Activated CD4-positive, alpha-beta T cell treated with anti-CD3 and anti-CD28 coated beads, Interleukin-2, amount 50 U/mL, for 4 hours (primary cell): Measurements from ENCODE around the gene MAU2.

Experiments
- DNase-seq, 2 experiments: peaks; one replicate each; pipeline ENCODE4 v3.0.0-alpha.2; 2020

Gene MAU2

DNA sequence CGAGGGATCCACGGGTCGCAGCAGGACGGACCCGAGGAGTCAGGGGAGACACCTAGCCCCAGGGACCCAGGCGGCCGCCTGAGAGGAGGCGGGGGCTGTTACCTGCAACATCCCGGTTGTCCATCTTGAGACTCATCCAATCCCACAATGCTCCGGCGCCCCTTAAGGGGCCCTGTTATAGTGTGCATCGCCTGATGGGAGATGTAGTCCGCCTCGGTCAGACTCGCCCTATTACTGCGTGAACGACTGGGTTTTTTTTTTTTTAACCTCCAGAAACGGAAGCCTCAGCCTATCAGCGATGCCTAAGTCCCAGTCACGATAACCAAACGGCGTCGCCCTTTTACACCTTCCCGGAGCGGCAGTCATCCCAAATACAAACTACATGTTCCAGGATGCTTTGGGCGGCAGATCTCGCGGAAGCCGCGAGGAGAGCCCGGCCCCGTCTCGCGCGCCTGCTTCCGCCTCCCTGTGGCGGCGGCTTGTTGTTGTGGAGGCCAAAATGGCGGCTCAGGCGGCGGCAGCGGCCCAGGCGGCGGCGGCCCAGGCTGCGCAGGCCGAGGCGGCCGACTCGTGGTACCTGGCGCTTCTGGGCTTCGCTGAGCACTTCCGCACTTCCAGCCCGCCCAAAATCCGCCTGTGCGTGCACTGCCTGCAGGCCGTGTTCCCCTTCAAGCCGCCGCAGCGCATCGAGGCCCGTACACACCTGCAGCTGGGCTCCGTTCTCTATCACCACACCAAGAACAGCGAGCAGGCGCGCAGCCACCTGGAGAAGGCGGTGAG, at the start of gene MAU2, which contains the start of gene SUGP1:
Gene MAU2, plus strand, starts transcription at position 469 of the 780 bp plus-strand sequence. Its CDS starts 31 bp downstream, at position 500.
Gene SUGP1, minus strand, starts transcription at position 149 of the 780 bp plus-strand sequence. Its CDS starts 13 bp downstream, at position 136.
- DNase-seq: peak; percentile 85 to 86

GRCh38 chr19:19271828-19272599, 48.6 kb upstream of the MAU2 start:
- no peak for DNase-seq

GRCh38 chr19:19274146-19274545, 46.5 kb upstream of the MAU2 start:
- DNase-seq: no peak

- DNase-seq: no peak
Observed at GRCh38 chr19:19274716-19275565, 45.7 kb upstream of the MAU2 start.

DNA sequence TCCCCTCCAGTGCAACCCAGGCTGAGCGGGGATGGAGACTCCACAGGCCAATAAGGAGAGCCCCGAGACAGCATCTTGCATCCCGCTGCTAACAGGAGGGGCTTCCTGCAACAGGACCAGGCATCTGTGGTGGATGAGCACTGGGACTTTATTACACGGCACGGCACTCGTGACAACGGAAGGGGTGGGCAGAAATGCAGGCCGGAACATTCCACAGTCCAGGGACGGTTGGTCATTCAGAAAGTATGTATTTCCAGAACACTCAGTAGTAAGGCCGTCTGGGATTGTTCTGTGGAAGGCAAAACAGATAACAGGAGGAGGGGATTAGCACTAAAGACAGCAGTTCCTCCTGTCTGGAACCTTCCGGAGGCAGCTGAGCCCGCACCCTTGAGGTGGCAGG, 44.2 kb upstream of the MAU2 start:
- DNase-seq: no peak

DNA sequence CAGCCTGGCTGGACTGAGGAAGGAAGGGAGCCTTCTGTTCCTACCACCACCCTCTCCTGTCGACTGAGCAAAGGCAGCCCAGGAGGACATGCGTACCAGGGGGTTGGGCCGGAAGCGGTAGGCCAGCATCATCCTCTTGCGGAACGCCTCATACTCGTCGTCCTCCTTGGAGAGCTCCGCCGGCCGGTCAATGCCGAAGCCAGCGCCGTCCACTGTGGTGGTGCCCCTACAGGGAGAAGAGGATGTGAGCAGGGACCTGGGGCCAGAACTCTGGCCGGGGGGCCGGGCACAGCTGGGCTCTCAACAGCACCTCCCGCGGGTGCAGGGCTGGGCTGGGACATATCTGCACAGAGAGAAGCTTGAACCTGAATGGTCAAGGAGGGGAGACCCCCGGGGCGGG, 43.8 kb upstream of the MAU2 start:
- no peak for DNase-seq

- no peak for DNase-seq
Observed at GRCh38 chr19:19278315-19278714, 42.3 kb upstream of the MAU2 start.

DNA sequence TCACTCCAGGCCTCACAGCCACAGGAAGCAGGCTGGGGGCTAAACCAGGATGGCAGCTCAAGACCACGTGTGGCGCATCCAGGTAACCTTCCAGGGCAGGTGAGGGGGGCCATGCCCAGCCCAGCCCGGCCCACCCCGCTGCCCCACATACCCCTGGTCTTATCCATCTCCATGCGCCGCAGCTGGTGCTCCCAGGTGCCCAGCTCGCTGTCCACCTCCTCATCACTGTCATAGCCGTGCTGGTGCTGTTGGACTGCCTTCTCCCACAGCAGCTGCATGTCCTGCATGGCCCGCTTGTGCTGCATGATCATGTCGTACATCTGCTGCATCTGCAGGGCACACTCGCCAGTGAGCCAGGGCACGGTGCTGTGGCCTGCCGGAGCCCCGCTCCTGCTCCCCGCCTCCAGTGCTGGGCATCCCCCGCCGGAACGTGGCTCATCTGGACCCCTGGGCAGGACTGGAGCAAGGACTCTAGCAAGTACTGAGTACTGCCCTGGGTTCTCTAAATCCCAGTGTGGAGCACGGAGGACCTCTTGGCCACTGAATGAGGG, 41.5 kb upstream of the MAU2 start:
- no peak for DNase-seq

- no peak for DNase-seq
Observed at GRCh38 chr19:19279853-19280252, 40.8 kb upstream of the MAU2 start.

- DNase-seq: no peak
Observed at GRCh38 chr19:19280561-19280960, 40.1 kb upstream of the MAU2 start.

DNA sequence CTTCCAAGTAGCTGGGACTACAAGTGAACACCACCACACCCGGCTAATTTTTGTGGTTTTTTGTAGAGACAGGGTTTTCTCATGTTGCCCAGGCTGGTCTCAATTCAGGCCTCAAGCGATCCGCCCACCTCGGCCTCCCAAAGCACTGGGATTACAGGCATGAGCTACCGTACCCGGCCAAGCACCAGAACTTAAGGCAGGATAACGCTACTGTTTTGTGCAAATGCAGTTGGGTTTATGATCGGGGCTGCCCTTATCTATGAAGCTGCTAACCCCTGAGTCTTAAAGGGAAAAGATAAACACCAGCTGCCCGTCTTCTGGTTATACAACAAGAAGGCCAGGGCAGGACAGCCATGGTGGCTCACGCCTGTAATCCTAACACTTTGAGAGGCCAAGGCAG, 34.9 kb upstream of the MAU2 start:
- no peak for DNase-seq

GRCh38 chr19:19292607-19293006, 28.0 kb upstream of the MAU2 start:
- no peak for DNase-seq

GRCh38 chr19:19294914-19295313, 25.7 kb upstream of the MAU2 start:
- no peak for DNase-seq

- no peak for DNase-seq
Observed at GRCh38 chr19:19296953-19297689, 23.5 kb upstream of the MAU2 start.

GRCh38 chr19:19297759-19298158, 22.9 kb upstream of the MAU2 start:
- DNase-seq: no peak

- DNase-seq: no peak
Observed at GRCh38 chr19:19300613-19301012, 20.0 kb upstream of the MAU2 start.

DNA sequence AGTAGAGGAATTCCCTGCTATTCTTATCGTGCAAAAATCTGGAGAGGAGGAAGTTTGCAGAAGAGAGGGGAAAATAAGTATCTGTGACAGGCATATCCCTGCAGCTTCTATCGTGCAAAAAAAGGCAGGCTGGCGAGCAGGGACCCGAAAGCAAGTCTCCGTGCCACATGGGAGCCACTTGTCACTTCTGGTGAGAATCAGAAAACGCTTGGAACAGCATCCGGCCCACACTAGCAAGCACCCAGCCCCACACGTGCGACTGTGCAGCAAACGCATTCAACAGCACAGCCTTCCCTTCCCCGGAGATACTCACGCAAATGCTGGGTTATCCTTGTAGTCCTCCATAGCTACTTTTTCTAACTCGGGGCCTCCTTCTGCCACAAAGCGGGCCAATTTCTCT, 17.2 kb upstream of the MAU2 start:
- DNase-seq: no peak

- DNase-seq: no peak
Observed at GRCh38 chr19:19304186-19304965, 16.3 kb upstream of the MAU2 start.

DNA sequence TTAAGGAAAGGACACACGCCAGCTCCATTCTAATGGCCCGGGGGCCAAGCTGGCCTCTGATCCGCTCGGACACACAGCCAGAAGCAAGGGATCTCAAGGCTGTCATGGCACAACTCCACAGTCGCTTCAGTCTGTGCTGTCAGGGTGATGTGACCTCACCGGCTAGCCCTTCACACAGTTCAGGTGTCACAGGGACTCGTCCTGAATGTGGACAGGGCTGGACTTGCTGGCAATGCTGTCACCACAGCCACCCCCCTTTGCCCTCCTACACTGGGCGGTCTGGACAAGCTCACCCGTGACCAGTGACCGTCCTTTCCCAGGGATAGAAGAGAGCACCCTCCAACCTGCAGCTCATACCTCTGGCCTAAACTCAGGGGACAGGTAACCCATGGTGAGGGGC, 15.6 kb upstream of the MAU2 start:
- no peak for DNase-seq

GRCh38 chr19:19305696-19306095, 14.9 kb upstream of the MAU2 start:
- no peak for DNase-seq

GRCh38 chr19:19306191-19306590, 14.4 kb upstream of the MAU2 start:
- no peak for DNase-seq
